Cardiac fibroblast (primary cell): ENCODE measurements around the gene GTF2H2C.

Source experiments
- DNase-seq, 2 donors: peaks; one replicate each; pipeline versions ENCODE4 v3.0.0 to v3.0.0-alpha.2; 2010; ENCODE audit warnings: low read depth in 2 of 2
- H3K4me3 ChIP-seq, 2 donors: replicated peaks in 1 of 2; 1 replicate in 1 of 2; 2 replicates in 1 of 2; pipeline ENCODE4 v1.5.1; 2011; ENCODE audit warnings: low read depth in 2 of 2, low read length in 2 of 2, mild to moderate bottlenecking in 2 of 2, moderate library complexity in 1 of 2
- CTCF ChIP-seq: IDR thresholded peaks from one replicate; pipeline ENCODE4 v1.5.1; 2011; ENCODE audit warnings: low read depth, mild to moderate bottlenecking, low read length, inconsistent platforms

The GTF2H2C gene

GRCh38 chr5:69525490-69525889 is 34.5 kb upstream of the GTF2H2C start:
- no peak for TF ChIP-seq CTCF
- DNase-seq: no peak
- no peak overlapping the region for H3K4me3 ChIP-seq

GRCh38 chr5:69526660-69527059 is 33.3 kb upstream of the GTF2H2C start:
- H3K4me3 ChIP-seq: no peak overlapping the region
- DNase-seq: no peak
- no peak for TF ChIP-seq CTCF

GRCh38 chr5:69527128-69527770 is 32.7 kb upstream of the GTF2H2C start:
- DNase-seq: no peak
- H3K4me3 ChIP-seq: no peak overlapping the region
- TF ChIP-seq CTCF: no peak

GRCh38 chr5:69528035-69528434 is 32.0 kb upstream of the GTF2H2C start:
- no peak overlapping the region for H3K4me3 ChIP-seq
- TF ChIP-seq CTCF: no peak
- DNase-seq: no peak

- H3K4me3 ChIP-seq: no peak overlapping the region
- no peak for DNase-seq
- no peak for TF ChIP-seq CTCF
Observed at GRCh38 chr5:69528609-69529008, 31.4 kb upstream of the GTF2H2C start.

GRCh38 chr5:69530561-69531405 is 29.2 kb upstream of the GTF2H2C start:
- no peak for DNase-seq
- no peak for TF ChIP-seq CTCF
- H3K4me3 ChIP-seq: no peak overlapping the region
